HCT116 (cell line): ENCODE measurements around the gene HMGB3. TPM values are rescaled to one million over a fixed set of nuclear protein-coding genes. Genes with fewer than 3 reads are reported as not detected.

ENCODE experiments used
- ATAC-seq: fragments of 200-7000 bp; cut with Tn5 transposase; 2 replicates; pipeline ENCODE4 v1.9.1; 2020; ENCODE audit warnings: mild to moderate bottlenecking, moderate library complexity
- BruUV-seq: library from RNA; stranded (reverse); fragments of 400-500 nt; replicated peaks from 2 replicates; lab custom pipeline; 2021; lab: Mats Ljungman, UMichigan
- CTCF ChIA-PET: fragments of 300-600 bp; sonication (Branson Sonifier 250); formaldehyde crosslinking; loops from one replicate; lab custom pipeline; 2021; ENCODE audit warnings: antibody characterized with exemption; lab: Charles Lee
- POLR2A ChIA-PET: fragments of 300-600, 350-600 bp; sonication (Branson Sonifier 250); formaldehyde crosslinking; loops from one replicate; lab custom pipeline; 2021; ENCODE audit warnings: antibody characterized with exemption; lab: Charles Lee
- RAD21 ChIA-PET, 2 experiments: fragments of 300-600 bp; sonication (Branson Sonifier 250); formaldehyde crosslinking; loops; one replicate each; lab custom pipeline; 2023; ENCODE audit warnings: low total read pairs in 2 of 2; ENCODE audit not compliant: uncharacterized antibody in 2 of 2, unreplicated experiment in 2 of 2, low non-redundant PET in 1 of 2; lab: Charles Lee
- DNase-seq: peaks from one replicate; pipeline ENCODE4 v3.0.0-alpha.2; 2010; ENCODE audit warnings: low read depth, low spot score
- H2AFZ ChIP-seq: fragments of 200-600 bp; shearing (Covaris generic), sonication (generic); 2 replicates; pipeline ENCODE4 v1.6.1; 2017; ENCODE audit warnings: low read depth, mixed run types, mixed read lengths, antibody characterized with exemption, low read length; ENCODE audit not compliant: poor library complexity, severe bottlenecking
- H3K27ac ChIP-seq: 2 replicates; pipeline ENCODE4 v1.5.1; 2012; ENCODE audit warnings: low read depth, low read length
- H3K27me3 ChIP-seq: fragments of 200-600 bp; sonication (generic); 2 replicates; pipeline ENCODE4 v1.6.1; 2016; ENCODE audit warnings: mixed run types, low read length, mixed read lengths; ENCODE audit not compliant: insufficient read depth
- H3K36me3 ChIP-seq, 2 experiments: fragments of 200-500 bp in 1 of 2; fragments of 200-600 bp in 1 of 2; sonication (Bioruptor generic) in 1 of 2; sonication (generic) in 1 of 2; 2 replicates each; pipeline versions ENCODE4 v1.5.1 to v1.6.1; 2014 to 2016; ENCODE audit warnings: low read length in 2 of 2, inconsistent platforms in 1 of 2, mixed read lengths in 1 of 2, mixed run types in 1 of 2; ENCODE audit not compliant: insufficient read depth in 2 of 2, control insufficient read depth in 1 of 2
- H3K4me1 ChIP-seq, 2 experiments: fragments of 200-600 bp in 1 of 2; sonication (generic) in 1 of 2; 2 replicates each; pipeline versions ENCODE4 v1.5.1 to v1.6.1; 2012 to 2017; ENCODE audit warnings: low read length in 2 of 2, inconsistent platforms in 1 of 2, mild to moderate bottlenecking in 1 of 2, mixed read lengths in 1 of 2, mixed run types in 1 of 2, moderate library complexity in 1 of 2; ENCODE audit not compliant: insufficient read depth in 2 of 2, control insufficient read depth in 1 of 2
- H3K4me2 ChIP-seq: fragments of 200-600 bp; sonication (generic); 2 replicates; pipeline ENCODE4 v1.6.1; 2017; ENCODE audit warnings: mixed run types, low read length, mixed read lengths
- H3K4me3 ChIP-seq, 2 experiments: fragments of 200-600 bp in 1 of 2; sonication (generic) in 1 of 2; replicated peaks in 1 of 2; 2 replicates each; pipeline ENCODE4 v1.5.1; 2011 to 2016; ENCODE audit warnings: low read length in 2 of 2, control low read depth in 1 of 2, low read depth in 1 of 2, mild to moderate bottlenecking in 1 of 2, mixed read lengths in 1 of 2, mixed run types in 1 of 2
- H3K79me2 ChIP-seq: fragments of 200-600 bp; sonication (generic); 2 replicates; pipeline ENCODE4 v1.6.1; 2017; ENCODE audit warnings: mild to moderate bottlenecking, mixed run types, low read length, moderate library complexity, mixed read lengths; ENCODE audit not compliant: insufficient read depth
- H3K9ac ChIP-seq: fragments of 200-600 bp; sonication (generic); 2 replicates; pipeline ENCODE4 v1.6.1; 2016; ENCODE audit warnings: low read length, mixed read lengths
- H3K9me2 ChIP-seq: fragments of 200-600 bp; sonication (generic), shearing (Covaris generic); 2 replicates; pipeline ENCODE4 v1.6.1; 2017; ENCODE audit warnings: mixed run types, mild to moderate bottlenecking, moderate library complexity; ENCODE audit not compliant: insufficient read depth
- H3K9me3 ChIP-seq, 2 experiments: fragments of 200-500 bp in 1 of 2; fragments of 200-600 bp in 1 of 2; sonication (Bioruptor generic) in 1 of 2; sonication (generic) in 1 of 2; 2 replicates each; pipeline ENCODE4 v1.6.1; 2014 to 2017; ENCODE audit warnings: low read length in 2 of 2, mixed read lengths in 2 of 2, inconsistent platforms in 1 of 2, low read depth in 1 of 2, mild to moderate bottlenecking in 1 of 2, mixed run types in 1 of 2, moderate library complexity in 1 of 2; ENCODE audit not compliant: control insufficient read depth in 1 of 2, insufficient read depth in 1 of 2
- H4K20me1 ChIP-seq: fragments of 200-600 bp; sonication (generic), shearing (Covaris generic); 2 replicates; pipeline ENCODE4 v1.6.1; 2017; ENCODE audit warnings: mixed run types, mild to moderate bottlenecking, moderate library complexity; ENCODE audit not compliant: insufficient read depth
- CBX3 ChIP-seq: IDR thresholded peaks from 2 replicates; pipeline ENCODE4 v1.6.1; 2012; ENCODE audit warnings: low read depth
- CEBPB ChIP-seq: IDR thresholded peaks from 2 replicates; pipeline ENCODE4 v1.6.1; 2012; ENCODE audit warnings: low read depth
- CTCF ChIP-seq, 3 experiments: fragments of 200-600 bp in 1 of 3; sonication (generic) in 1 of 3; IDR thresholded peaks in 2 of 3; conservative IDR thresholded peaks in 1 of 3; 2 replicates each; pipeline ENCODE4 v1.5.1; 2012 to 2017; ENCODE audit warnings: low read depth in 2 of 3, low read length in 2 of 3, antibody characterized with exemption in 1 of 3, borderline replicate concordance in 1 of 3, control low read depth in 1 of 3, mild to moderate bottlenecking in 1 of 3, mixed read lengths in 1 of 3, mixed run types in 1 of 3, moderate library complexity in 1 of 3; ENCODE audit not compliant: insufficient read depth in 1 of 3
- EZH2 ChIP-seq: fragments of 200-600 bp; sonication (generic); IDR thresholded peaks from 2 replicates; pipeline ENCODE4 v1.6.1; 2017; ENCODE audit warnings: antibody characterized with exemption, mixed run types
- EZH2phosphoT487 ChIP-seq: fragments of 200-600 bp; IDR thresholded peaks from 2 replicates; pipeline ENCODE4 v1.6.1; 2018; ENCODE audit warnings: antibody characterized with exemption, borderline replicate concordance
- FOSL1 ChIP-seq: IDR thresholded peaks from 2 replicates; pipeline ENCODE4 v1.6.1; 2012; ENCODE audit warnings: low read depth
- MAX ChIP-seq: IDR thresholded peaks from 2 replicates; pipeline ENCODE4 v1.6.1; 2012
- POLR2A ChIP-seq: IDR thresholded peaks from 2 replicates; pipeline ENCODE4 v1.7.0; 2011; ENCODE audit warnings: borderline replicate concordance; ENCODE audit not compliant: insufficient read depth, insufficient read length; ENCODE audit errors: extremely low read depth
- POLR2AphosphoS5 ChIP-seq: IDR thresholded peaks from 2 replicates; pipeline ENCODE4 v1.6.1; 2011; ENCODE audit warnings: mild to moderate bottlenecking, low read depth, low read length, moderate library complexity
- RAD21 ChIP-seq: IDR thresholded peaks from 2 replicates; pipeline ENCODE4 v1.6.1; 2012; ENCODE audit warnings: low read depth, mild to moderate bottlenecking
- REST ChIP-seq: IDR thresholded peaks from 2 replicates; pipeline ENCODE4 v1.6.1; 2012; ENCODE audit warnings: low read depth
- SIN3A ChIP-seq: IDR thresholded peaks from 2 replicates; pipeline ENCODE4 v1.6.1; 2012; ENCODE audit warnings: low read depth
- SRF ChIP-seq: IDR thresholded peaks from 2 replicates; pipeline ENCODE4 v1.6.1; 2012; ENCODE audit warnings: low read depth
- YY1 ChIP-seq: IDR thresholded peaks from 2 replicates; pipeline ENCODE4 v1.6.1; 2011; ENCODE audit warnings: low read length, low read depth, moderate library complexity, mild to moderate bottlenecking; ENCODE audit not compliant: insufficient replicate concordance; ENCODE audit errors: extremely low read depth
- ZFX ChIP-seq: fragments of 450-650 bp; IDR thresholded peaks from 2 replicates; pipeline ENCODE4 v1.6.1; 2017
- ZNF274 ChIP-seq: fragments of 200-500 bp; sonication (Bioruptor generic); IDR thresholded peaks from 2 replicates; pipeline ENCODE4 v1.6.1; 2014; ENCODE audit warnings: mild to moderate bottlenecking, low read depth, low read length, inconsistent platforms
- intact Hi-C: fragments of 100-400 bp; cut with micrococcal nuclease; formaldehyde crosslinking; loops from 2 replicates; pipeline ENCODE4 v1.10.0; 2022
- total RNA-seq: library from RNA; stranded (reverse); gene quantifications from one replicate; pipeline ENCODE4 v1.2.1, GENCODE V29; 2021; ENCODE audit not compliant: unreplicated experiment
- TF ChIP-seq, protein P1 (sequence below): IDR thresholded peaks from 2 replicates; pipeline ENCODE4 v1.6.1; 2012
- TF ChIP-seq, protein P2 (sequence below): IDR thresholded peaks from 2 replicates; pipeline ENCODE4 v1.6.1; 2011; ENCODE audit warnings: mild to moderate bottlenecking, low read length, moderate library complexity; ENCODE audit not compliant: insufficient replicate concordance; ENCODE audit errors: extremely low read depth

HMGB3 gene
- total RNA-seq, 1 experiment from 2014 or later: 116 TPM

GRCh38 chrX:150935467-150935866 is 47.7 kb upstream of the HMGB3 start:
- Histone ChIP-seq H3K9me3 (no peaks in the 10 kb centered on the region), H3K4me1 (no peaks in the 10 kb centered on the region; a peak in 1 of 4 replicates), H3K4me3 (no peak overlapping the region), H3K79me2 (no peaks in the 10 kb centered on the region)
- POLR2A ChIA-PET: no interaction called here
- TF ChIP-seq SRF (no peak), EZH2phosphoT487 (no peak), POLR2AphosphoS5 (no peak), EZH2 (no peak), CTCF (IDR thresholded peaks at IDR 0.05 in 2 of 3, conservative IDR thresholded peaks at IDR 0.05 in 1 of 3; ENCODE audit: borderline replicate concordance in 1 of 3, insufficient read depth in 1 of 3, low read depth in 2 of 3, low read length in 2 of 3) (no peak), ZNF274 (no peak), POLR2A (no peak), SIN3A (no peak), CBX3 (no peak), ZFX (no peak), RAD21 (no peak), CEBPB (no peak), MAX (no peak), REST (no peak), YY1 (no peak), FOSL1 (no peak)
- TF ChIP-seq, protein P1, sequence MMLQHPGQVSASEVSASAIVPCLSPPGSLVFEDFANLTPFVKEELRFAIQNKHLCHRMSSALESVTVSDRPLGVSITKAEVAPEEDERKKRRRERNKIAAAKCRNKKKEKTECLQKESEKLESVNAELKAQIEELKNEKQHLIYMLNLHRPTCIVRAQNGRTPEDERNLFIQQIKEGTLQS: no peak
- TF ChIP-seq, protein P2, sequence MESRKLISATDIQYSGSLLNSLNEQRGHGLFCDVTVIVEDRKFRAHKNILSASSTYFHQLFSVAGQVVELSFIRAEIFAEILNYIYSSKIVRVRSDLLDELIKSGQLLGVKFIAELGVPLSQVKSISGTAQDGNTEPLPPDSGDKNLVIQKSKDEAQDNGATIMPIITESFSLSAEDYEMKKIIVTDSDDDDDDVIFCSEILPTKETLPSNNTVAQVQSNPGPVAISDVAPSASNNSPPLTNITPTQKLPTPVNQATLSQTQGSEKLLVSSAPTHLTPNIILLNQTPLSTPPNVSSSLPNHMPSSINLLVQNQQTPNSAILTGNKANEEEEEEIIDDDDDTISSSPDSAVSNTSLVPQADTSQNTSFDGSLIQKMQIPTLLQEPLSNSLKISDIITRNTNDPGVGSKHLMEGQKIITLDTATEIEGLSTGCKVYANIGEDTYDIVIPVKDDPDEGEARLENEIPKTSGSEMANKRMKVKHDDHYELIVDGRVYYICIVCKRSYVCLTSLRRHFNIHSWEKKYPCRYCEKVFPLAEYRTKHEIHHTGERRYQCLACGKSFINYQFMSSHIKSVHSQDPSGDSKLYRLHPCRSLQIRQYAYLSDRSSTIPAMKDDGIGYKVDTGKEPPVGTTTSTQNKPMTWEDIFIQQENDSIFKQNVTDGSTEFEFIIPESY: no peak
- TF ChIP-seq, all 23 proteins: peak for 0
- H3K4me2 ChIP-seq: no peak overlapping the region
- H3K27me3 ChIP-seq: no peaks in the 10 kb centered on the region
- ChIA-PET RAD21 (no interaction called here), CTCF (no interaction called here)
- intact Hi-C loops: no loop called here
- no TSS peak for BruUV-seq
- no peak overlapping the region for H3K27ac ChIP-seq
- H3K9me2 ChIP-seq: no peaks in the 10 kb centered on the region
- H2AFZ ChIP-seq: no peak overlapping the region
- H3K36me3 ChIP-seq: no peaks in the 10 kb centered on the region
- no peak overlapping the region for H3K9ac ChIP-seq
- ATAC-seq: no peak
- no peak for DNase-seq
- no peaks in the 10 kb centered on the region for H4K20me1 ChIP-seq
